Activated naive CD4-positive, alpha-beta T cell treated with anti-CD3 and anti-CD28 coated beads for 36 hours (primary cell): Measurements from ENCODE around the gene SART1. TPM values are rescaled to one million over a fixed set of nuclear protein-coding genes. Genes with fewer than 3 reads are reported as not detected.

Experiments used
- CTCF ChIA-PET: fragments of 350-600 bp; sonication (Branson Sonifier 250); formaldehyde crosslinking; loops from one replicate; lab custom pipeline; 2021; ENCODE audit warnings: antibody characterized with exemption; lab: Charles Lee
- DNase-seq: peaks from one replicate; pipeline ENCODE4 v3.0.0-alpha.2; 2020
- H3K27ac Mint-ChIP-seq: one replicate; pipeline ENCODE4 v1.8.0; 2021; ENCODE audit warnings: mild to moderate bottlenecking, mixed read lengths
- H3K27me3 Mint-ChIP-seq: one replicate; pipeline ENCODE4 v1.8.0; 2021; ENCODE audit warnings: low read depth, mixed read lengths
- H3K36me3 Mint-ChIP-seq: one replicate; pipeline ENCODE4 v1.8.0; 2021; ENCODE audit warnings: low read depth, mixed read lengths
- H3K4me1 Mint-ChIP-seq: one replicate; pipeline ENCODE4 v1.8.0; 2021; ENCODE audit warnings: low read depth, mixed read lengths
- H3K4me3 Mint-ChIP-seq: one replicate; pipeline ENCODE4 v1.8.0; 2021; ENCODE audit warnings: mild to moderate bottlenecking, moderate library complexity, mixed read lengths
- H3K9me3 Mint-ChIP-seq: one replicate; pipeline ENCODE4 v1.8.0; 2021; ENCODE audit warnings: mixed read lengths
- intact Hi-C: fragments of 100-400 bp; cut with micrococcal nuclease; formaldehyde crosslinking; loops from one replicate; pipeline ENCODE4 v1.15.1; 2023
- total RNA-seq, 2 experiments: library from RNA; stranded (reverse); gene quantifications; one replicate each; pipeline ENCODE4 v1.2.3, GENCODE V29; 2021

SART1 gene, protein sequence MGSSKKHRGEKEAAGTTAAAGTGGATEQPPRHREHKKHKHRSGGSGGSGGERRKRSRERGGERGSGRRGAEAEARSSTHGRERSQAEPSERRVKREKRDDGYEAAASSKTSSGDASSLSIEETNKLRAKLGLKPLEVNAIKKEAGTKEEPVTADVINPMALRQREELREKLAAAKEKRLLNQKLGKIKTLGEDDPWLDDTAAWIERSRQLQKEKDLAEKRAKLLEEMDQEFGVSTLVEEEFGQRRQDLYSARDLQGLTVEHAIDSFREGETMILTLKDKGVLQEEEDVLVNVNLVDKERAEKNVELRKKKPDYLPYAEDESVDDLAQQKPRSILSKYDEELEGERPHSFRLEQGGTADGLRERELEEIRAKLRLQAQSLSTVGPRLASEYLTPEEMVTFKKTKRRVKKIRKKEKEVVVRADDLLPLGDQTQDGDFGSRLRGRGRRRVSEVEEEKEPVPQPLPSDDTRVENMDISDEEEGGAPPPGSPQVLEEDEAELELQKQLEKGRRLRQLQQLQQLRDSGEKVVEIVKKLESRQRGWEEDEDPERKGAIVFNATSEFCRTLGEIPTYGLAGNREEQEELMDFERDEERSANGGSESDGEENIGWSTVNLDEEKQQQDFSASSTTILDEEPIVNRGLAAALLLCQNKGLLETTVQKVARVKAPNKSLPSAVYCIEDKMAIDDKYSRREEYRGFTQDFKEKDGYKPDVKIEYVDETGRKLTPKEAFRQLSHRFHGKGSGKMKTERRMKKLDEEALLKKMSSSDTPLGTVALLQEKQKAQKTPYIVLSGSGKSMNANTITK
- 10 to 100 TPM; 50.1 to 59.9 TPM for total RNA-seq

DNA sequence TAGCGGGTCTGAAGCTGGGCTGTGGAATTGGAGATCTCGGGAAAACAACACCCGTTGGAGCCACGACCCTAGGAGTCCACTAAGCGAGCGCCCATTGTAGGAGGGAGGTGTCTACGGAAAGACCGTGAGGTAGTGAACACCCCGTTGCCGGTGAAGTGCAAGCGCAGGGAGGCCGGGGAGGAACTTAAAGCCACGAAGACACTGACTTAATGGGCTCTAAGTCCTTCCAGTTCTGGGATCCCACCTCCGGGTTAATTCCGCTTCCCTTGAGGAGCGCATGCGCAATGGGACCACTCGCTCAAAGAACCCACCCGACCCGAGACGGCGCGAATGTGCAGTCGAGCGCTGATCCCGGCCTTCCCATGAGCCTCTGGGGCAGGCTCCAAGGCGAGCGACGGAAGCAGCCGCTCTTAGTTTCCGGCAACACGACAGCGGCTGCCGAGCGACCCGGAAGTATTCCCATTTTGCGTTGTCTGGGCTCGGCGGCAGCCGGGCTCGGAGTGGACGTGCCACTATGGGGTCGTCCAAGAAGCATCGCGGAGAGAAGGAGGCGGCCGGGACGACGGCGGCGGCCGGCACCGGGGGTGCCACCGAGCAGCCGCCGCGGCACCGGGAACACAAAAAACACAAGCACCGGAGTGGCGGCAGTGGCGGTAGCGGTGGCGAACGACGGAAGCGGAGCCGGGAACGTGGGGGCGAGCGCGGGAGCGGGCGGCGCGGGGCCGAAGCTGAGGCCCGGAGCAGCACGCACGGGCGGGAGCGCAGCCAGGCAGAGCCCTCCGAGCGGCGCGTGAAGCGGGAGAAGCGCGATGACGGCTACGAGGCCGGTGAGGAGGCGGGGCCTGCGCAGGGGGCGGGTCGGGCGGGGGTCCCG, at the start of gene SART1:
Gene SART1, plus strand, starts transcription at position 468 of the 874 bp plus-strand sequence. Its CDS starts 47 bp downstream, at position 515.
- H3K27ac Mint-ChIP-seq: peak within 1 kb of the TSS; percentile 95
- CTCF ChIA-PET: interaction anchor here (1.0 to 1.7 kb wide), 3 partner anchors 76 to 88 kb away, joined by 3 to 5 read pairs (median 4); no protein-coding TSS in a partner anchor
- intact Hi-C loops: loop anchor here (1.0 to 2.0 kb wide), 7 partner anchors 27 to 101 kb away; partner anchors contain the start of genes BANF1, C11orf68, CCDC85B and DRAP1
- peaks cover 18% of the 10 kb centered on the region for H3K36me3 Mint-ChIP-seq
- peaks cover 47% of the 10 kb centered on the region for H3K4me1 Mint-ChIP-seq
- H3K9me3 Mint-ChIP-seq: no peaks in the 10 kb centered on the region
- H3K4me3 Mint-ChIP-seq: peak within 1 kb of the TSS; percentile 95
- no peaks in the 10 kb centered on the region for H3K27me3 Mint-ChIP-seq
- peak; percentile 98 for DNase-seq

DNA sequence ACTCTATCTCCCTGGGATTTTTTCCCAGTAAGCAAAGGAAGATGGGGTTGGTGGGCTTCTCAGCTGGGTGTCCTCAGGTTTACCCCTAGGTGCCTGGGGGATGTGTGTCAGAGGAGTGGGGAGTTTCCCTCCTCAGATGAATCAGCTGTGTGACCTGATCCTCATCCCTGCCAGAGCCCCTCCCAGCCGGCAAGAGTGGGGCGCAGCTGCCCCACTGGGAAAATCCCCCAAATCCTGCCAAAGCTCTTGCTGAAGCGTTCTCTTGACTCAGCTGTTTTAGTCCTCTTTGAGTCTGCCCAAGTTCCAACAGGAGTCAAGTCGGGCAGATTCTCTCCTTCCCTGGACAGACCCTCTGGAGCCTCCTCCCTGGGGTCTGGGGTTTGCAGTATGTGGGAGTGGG, 48.7 kb upstream of the SART1 start:
- H3K4me1 Mint-ChIP-seq: peaks cover 26% of the 10 kb centered on the region
- CTCF ChIA-PET: interaction anchor here (1.2 to 2.3 kb wide), 4 partner anchors 12 to 28 kb away, joined by 3 to 8 read pairs (median 4); partner anchors contain the start of genes CCDC85B and FIBP
- DNase-seq: no peak
- intact Hi-C loops: no loop called here
- no peak overlapping the region for H3K27ac Mint-ChIP-seq
- peaks cover 3% of the 10 kb centered on the region for H3K27me3 Mint-ChIP-seq
- no peak overlapping the region for H3K4me3 Mint-ChIP-seq
- H3K36me3 Mint-ChIP-seq: no peaks in the 10 kb centered on the region
- H3K9me3 Mint-ChIP-seq: no peaks in the 10 kb centered on the region

DNA sequence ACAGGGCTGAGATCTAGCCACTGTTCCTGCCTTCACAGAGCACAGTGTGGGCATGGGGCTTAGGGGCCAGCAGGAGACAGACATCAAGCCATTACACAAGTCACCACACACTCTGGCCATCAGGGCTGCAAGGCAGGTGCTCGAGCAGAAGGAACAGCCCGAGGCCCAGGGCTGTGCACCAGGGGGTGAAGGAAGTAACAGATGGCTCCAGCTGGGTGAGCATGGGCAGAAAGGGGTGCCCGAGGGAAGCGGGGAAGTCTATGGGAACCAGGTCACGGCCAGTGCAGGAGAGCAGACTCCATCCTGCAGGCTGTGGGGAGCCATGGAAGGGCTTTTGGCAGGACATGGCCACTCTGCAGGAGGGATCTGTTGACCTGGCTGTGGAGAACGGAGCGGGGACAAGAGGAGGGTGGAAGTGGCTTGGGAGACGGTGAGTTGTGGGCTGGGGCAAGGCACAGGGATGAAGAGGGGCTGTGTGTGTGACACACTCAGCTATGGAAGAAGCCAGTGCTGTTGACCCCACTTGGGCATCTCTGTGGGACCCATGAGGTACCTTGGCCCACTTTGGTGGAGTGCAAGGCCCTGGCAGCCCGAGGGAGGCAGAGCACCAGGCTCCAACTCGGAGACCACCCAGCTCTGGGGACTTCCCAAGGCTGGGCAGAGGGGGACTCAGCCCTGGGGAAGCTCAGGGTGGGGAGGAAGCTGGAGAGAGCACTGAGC, 46.3 kb upstream of the SART1 start:
- Mint-ChIP-seq H3K27ac (no peak overlapping the region), H3K27me3 (no peaks in the 10 kb centered on the region), H3K4me1 (peaks cover 32% of the 10 kb centered on the region), H3K9me3 (no peaks in the 10 kb centered on the region), H3K4me3 (no peak overlapping the region), H3K36me3 (peaks cover 1% of the 10 kb centered on the region)
- no peak for DNase-seq
- intact Hi-C loops: loop anchor here (5.0 kb wide), 1 partner anchor 352 kb away; the partner anchor contains the start of gene RAB1B
- CTCF ChIA-PET: interaction anchor here (1.1 to 1.5 kb wide), 2 partner anchors 17 to 27 kb away, joined by 3 to 7 read pairs; partner anchors contain the start of gene FIBP

DNA sequence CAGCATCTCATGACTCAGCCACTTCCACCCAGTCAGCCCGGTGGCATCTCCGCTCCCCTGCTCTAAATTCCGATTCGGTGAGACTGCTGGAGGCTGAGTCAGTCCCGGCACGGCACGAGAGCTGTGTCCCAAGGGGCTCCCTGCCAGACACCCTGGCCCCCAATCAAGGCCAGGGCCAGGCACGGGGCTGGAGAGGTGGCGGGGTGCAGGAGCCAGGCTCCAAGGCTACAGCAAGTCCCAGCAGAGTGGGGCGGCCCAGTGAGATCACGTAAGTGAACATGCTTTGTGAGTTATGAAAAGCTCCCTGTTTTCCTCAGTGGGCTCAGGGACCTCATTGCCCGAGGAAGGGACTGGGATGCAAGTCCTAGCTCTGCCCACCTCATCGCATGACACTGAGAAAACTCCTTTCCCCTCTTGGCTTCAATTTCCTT, 45.7 kb upstream of the SART1 start:
- H3K36me3 Mint-ChIP-seq: peaks cover 1% of the 10 kb centered on the region
- intact Hi-C loops: loop anchor here (5.0 kb wide), 1 partner anchor 351 kb away; the partner anchor contains the start of gene RAB1B
- no peak overlapping the region for H3K27ac Mint-ChIP-seq
- H3K4me1 Mint-ChIP-seq: peaks cover 37% of the 10 kb centered on the region
- peak; percentile 30 for DNase-seq
- no peaks in the 10 kb centered on the region for H3K9me3 Mint-ChIP-seq
- H3K4me3 Mint-ChIP-seq: no peak overlapping the region
- CTCF ChIA-PET: interaction anchor here (1.1 to 1.5 kb wide), 2 partner anchors 16 to 28 kb away, joined by 3 to 7 read pairs; partner anchors contain the start of gene FIBP
- no peaks in the 10 kb centered on the region for H3K27me3 Mint-ChIP-seq

DNA sequence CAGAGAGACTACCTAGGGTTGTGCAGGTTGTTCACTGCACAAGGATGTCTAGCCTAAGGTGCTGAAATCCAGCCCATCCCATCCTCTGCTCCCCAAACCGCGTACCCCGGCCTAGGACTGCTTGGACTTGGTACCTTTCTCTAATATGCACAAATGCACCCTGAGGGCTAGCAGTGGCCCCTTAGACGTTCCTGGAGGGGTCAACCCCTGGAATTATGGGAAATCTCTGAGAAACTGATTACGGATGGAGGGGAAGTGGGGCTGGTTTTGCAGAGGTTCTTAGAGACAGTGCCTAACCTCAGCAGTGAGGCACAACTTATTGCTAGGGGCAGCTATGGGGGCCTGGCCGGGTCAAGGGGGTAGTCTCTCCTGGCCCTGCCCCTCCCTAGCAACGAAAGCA, 45.1 kb upstream of the SART1 start:
- H3K27ac Mint-ChIP-seq: no peak overlapping the region
- peak overlapping the region; percentile 52 for H3K4me3 Mint-ChIP-seq
- no peaks in the 10 kb centered on the region for H3K27me3 Mint-ChIP-seq
- no peak for DNase-seq
- H3K36me3 Mint-ChIP-seq: peaks cover 1% of the 10 kb centered on the region
- intact Hi-C loops: loop anchor here (5.0 kb wide), 1 partner anchor 351 kb away; the partner anchor contains the start of gene RAB1B
- H3K9me3 Mint-ChIP-seq: no peaks in the 10 kb centered on the region
- H3K4me1 Mint-ChIP-seq: peaks cover 38% of the 10 kb centered on the region
- CTCF ChIA-PET: interaction anchor here (1.5 kb wide), 1 partner anchor 16 kb away, joined by 7 read pairs; no protein-coding TSS in a partner anchor

DNA sequence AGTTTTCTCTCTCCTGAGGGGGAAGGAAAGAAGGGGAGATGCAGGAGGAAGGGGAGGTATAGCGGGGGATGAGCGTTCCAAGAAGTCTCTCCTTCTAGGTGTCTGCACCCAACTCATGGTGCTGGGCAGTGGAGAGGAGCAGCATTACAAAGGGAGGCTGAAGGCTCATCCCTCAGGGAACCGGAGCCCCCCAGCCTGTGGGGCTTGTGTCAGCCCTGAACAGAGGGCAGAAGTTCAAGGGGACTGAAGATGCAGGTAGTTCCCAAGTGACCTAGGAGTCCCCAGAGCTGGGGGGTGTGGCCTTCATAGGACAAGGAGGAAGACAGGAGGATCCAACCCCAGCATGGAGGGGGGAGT, 44.5 kb upstream of the SART1 start:
- peak overlapping the region; percentile 12 for H3K27ac Mint-ChIP-seq
- H3K4me1 Mint-ChIP-seq: peaks cover 38% of the 10 kb centered on the region
- peak overlapping the region; percentile 52 for H3K4me3 Mint-ChIP-seq
- no peaks in the 10 kb centered on the region for H3K27me3 Mint-ChIP-seq
- DNase-seq: no peak
- intact Hi-C loops: loop anchor here (5.0 kb wide), 1 partner anchor 350 kb away; the partner anchor contains the start of gene RAB1B
- H3K36me3 Mint-ChIP-seq: peaks cover 2% of the 10 kb centered on the region
- H3K9me3 Mint-ChIP-seq: no peaks in the 10 kb centered on the region
- CTCF ChIA-PET: interaction anchor here (0.6 to 1.2 kb wide), 2 partner anchors 29 to 30 kb away, joined by 3 to 4 read pairs; partner anchors contain the start of gene FIBP

DNA sequence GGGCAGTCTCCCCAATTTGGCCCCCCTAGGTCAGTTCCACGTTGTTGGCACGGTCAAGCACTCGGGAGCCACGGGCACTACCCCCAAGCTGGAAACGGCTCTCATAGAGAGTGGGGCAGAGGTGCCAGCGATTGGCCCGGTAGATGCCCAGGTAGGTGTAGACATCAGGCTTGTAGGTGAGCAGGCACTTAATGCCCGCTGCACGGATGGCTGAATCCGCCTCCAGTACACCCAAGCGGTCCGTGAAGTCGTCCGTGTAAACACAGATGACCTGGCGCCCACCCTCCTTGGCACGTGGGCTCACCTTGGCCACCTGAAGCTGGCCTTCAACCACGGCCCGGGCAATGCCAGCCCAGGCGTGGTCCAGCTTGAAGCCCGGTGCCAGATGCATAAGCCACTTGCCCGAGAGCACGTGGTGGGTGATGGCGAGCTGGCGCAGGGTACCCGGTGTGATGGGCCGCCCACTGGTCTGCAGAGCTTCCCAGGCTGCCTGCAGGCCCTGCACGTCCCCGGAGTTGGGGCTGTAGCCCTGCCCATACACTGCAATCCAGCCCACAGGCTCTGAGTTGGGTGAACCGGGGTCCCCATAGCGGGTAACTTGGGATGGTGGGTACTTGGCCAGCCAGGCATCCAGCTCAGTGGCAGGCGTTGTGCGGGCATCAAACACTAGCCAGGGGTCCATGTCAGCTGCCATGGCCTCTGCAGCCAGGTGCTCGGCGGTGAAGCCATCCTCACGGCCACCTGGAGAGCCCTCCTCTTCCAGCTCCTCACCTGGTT, 43.9 kb upstream of the SART1 start:
- Mint-ChIP-seq H3K27me3 (no peaks in the 10 kb centered on the region), H3K4me3 (peak overlapping the region; percentile 93), H3K9me3 (no peaks in the 10 kb centered on the region), H3K27ac (peak overlapping the region; percentile 84), H3K4me1 (peaks cover 39% of the 10 kb centered on the region), H3K36me3 (peaks cover 3% of the 10 kb centered on the region)
- DNase-seq: no peak
- intact Hi-C loops: loop anchor here (5.0 kb wide), 1 partner anchor 350 kb away; the partner anchor contains the start of gene RAB1B
- CTCF ChIA-PET: interaction anchor here (0.6 to 1.3 kb wide), 5 partner anchors 28 to 57 kb away, joined by 3 to 8 read pairs (median 4); partner anchors contain the start of gene FIBP

DNA sequence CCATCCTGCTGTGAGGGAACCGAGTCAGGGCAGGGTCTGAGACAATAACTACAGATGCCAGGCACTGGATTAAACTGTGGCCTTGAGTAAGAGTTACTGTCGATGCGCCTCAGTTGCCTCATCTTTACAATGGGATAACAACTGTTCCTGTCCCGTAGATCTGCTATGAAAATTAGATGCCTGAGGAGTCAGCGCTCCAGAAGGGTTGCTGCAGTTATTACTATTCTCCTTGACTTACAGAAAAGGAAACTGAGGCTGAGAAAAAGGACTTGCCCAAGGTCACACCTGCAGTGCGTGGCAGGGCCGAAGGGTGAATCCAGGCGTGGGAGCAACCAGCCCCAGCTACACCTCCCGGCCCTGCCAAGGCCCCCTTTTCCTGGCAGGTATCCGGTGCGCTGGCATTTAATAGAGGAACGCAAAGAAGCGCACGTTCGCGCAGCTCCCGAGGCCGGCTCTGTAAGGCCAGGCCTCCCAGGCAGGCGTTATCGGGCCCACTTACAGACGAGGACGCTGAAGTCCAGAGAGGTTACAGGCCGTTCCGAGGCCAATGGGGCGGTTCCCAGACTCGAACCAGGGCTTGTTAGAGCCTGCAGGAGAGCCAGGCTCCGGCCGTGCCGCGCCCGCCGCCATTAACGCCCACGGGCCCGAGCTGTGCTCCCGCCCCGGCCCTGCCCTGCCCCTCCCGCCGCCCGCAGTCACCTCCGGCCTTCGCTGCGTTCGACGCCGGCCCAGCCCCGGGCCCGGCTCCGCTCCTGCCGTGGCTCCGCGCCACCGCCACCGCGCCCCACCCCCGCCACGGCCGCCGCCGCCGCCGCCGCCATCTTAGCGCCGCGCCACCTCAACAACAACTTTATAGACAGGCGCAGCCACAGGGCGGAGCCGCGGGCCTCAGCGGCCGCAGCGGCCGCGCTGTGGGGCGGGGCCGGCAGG, 43.1 kb upstream of the SART1 start, which contains the start of gene C11orf68:
Gene C11orf68, minus strand, starts transcription at position 852 of the 930 bp plus-strand sequence. Its CDS starts 31 bp downstream, at position 821.
- Mint-ChIP-seq H3K4me1 (peaks cover 41% of the 10 kb centered on the region), H3K27me3 (no peaks in the 10 kb centered on the region), H3K9me3 (no peaks in the 10 kb centered on the region), H3K36me3 (peaks cover 8% of the 10 kb centered on the region), H3K27ac (peak within 1 kb of the TSS; percentile 84), H3K4me3 (peak within 1 kb of the TSS; percentile 93)
- CTCF ChIA-PET: interaction anchor here (0.6 to 1.3 kb wide), 4 partner anchors 29 to 58 kb away, joined by 3 to 8 read pairs (median 4); partner anchors contain the start of gene FIBP
- DNase-seq: no peak
- intact Hi-C loops: loop anchor here (1.0 to 5.0 kb wide), 8 partner anchors 18 to 349 kb away; partner anchors contain the start of genes CCDC85B, FOSL1, RAB1B and SART1

DNA sequence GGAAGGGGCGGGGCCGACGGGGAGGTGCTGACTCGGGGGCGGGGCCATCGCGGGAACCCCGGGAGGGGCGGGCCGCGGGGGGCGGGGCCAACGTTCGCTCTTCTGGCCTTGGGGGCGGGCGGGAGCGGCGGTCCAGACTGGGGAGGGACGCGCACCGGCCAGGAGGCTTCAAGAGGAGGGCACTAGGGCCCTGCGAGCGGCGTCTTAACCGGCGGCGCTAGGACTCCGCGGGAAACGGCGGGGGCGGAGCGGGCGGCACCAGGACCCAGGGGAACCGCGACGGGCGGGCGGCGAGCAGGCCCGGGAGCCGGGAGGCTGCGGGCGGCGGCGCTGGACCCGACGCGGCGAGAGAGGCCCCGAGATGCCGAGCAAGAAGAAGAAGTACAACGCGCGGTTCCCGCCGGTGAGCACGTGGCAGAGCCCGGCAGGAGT, 42.4 kb upstream of the SART1 start, which contains the start of gene DRAP1:
Gene DRAP1, plus strand, starts transcription at position 286 of the 432 bp plus-strand sequence. Its CDS starts 76 bp downstream, at position 362.
- CTCF ChIA-PET: no interaction called here
- no peaks in the 10 kb centered on the region for H3K9me3 Mint-ChIP-seq
- no peaks in the 10 kb centered on the region for H3K27me3 Mint-ChIP-seq
- peaks cover 8% of the 10 kb centered on the region for H3K36me3 Mint-ChIP-seq
- peak; percentile 99 for DNase-seq
- H3K27ac Mint-ChIP-seq: peak within 1 kb of the TSS; percentile 84
- intact Hi-C loops: loop anchor here (1.0 to 5.0 kb wide), 8 partner anchors 19 to 348 kb away; partner anchors contain the start of genes CCDC85B, FOSL1, RAB1B and SART1
- peaks cover 41% of the 10 kb centered on the region for H3K4me1 Mint-ChIP-seq
- H3K4me3 Mint-ChIP-seq: peak within 1 kb of the TSS; percentile 93
